Colonic mucosa (tissue), 4 donors: ENCODE data around the gene GBA2. TPM values are rescaled to one million over a fixed set of nuclear protein-coding genes. Genes with fewer than 3 reads are reported as not detected.
A peak's percentile ranks its signal among the peaks of the same experiment; 100 is the strongest.

Source experiments
- DNase-seq: peaks from one replicate; pipeline ENCODE4 v3.0.0-alpha.2; 2020
- H3K27ac ChIP-seq: fragments of 200-600 bp; one replicate; pipeline ENCODE4 v1.8.0; 2021
- H3K27me3 ChIP-seq: fragments of 200-600 bp; one replicate; pipeline ENCODE4 v1.8.0; 2021
- H3K36me3 ChIP-seq: fragments of 200-600 bp; one replicate; pipeline ENCODE4 v1.8.0; 2021
- H3K4me1 ChIP-seq: fragments of 200-600 bp; one replicate; pipeline ENCODE4 v1.8.0; 2021; ENCODE audit warnings: mild to moderate bottlenecking
- H3K4me3 ChIP-seq: fragments of 200-600 bp; one replicate; pipeline ENCODE4 v1.8.0; 2021
- H3K9ac ChIP-seq, 2 donors: one replicate each; pipeline ENCODE4 v1.7.0; 2013; ENCODE audit warnings: control low read depth in 2 of 2, low read depth in 2 of 2, low read length in 2 of 2
- H3K9me3 ChIP-seq: fragments of 200-600 bp; one replicate; pipeline ENCODE4 v1.8.0; 2021
- CTCF ChIP-seq: fragments of 200-600 bp; IDR thresholded peaks from one replicate; pipeline ENCODE4 v1.8.0; 2022; ENCODE audit warnings: antibody characterized with exemption, mild to moderate bottlenecking
- intact Hi-C: fragments of 100-400 bp; cut with DNase I; formaldehyde crosslinking; loops from one replicate; pipeline ENCODE4 v1.14.1; 2022
- total RNA-seq, 2 donors: library from RNA; stranded (reverse); fragmentation: NEBNext Ultra II Directional in 1 of 2; extraction: Animal tissue kit (Norgen Biotek cat#: 25700) in 1 of 2; gene quantifications; one replicate each; pipeline ENCODE4 v1.2.1, GENCODE V29; 2021
- donor health status: healthy.
- donor health status: DM: no; HTN: no; CAD: no.
- donor health status: DM: no; HTN: no; CAD: no.

GBA2 gene
- total RNA-seq, 2 donors from 2014 or later: 127 to 157 TPM

GRCh38 chr9:35771943-35772342, 22.9 kb upstream of the GBA2 start:
- Histone ChIP-seq H3K27me3 (no peaks in the 10 kb centered on the region), H3K9ac (peak overlapping the region in 1 of 2 donors; percentile 57), H3K36me3 (no peaks in the 10 kb centered on the region), H3K9me3 (no peaks in the 10 kb centered on the region), H3K4me3 (no peak overlapping the region), H3K4me1 (peaks cover 14% of the 10 kb centered on the region), H3K27ac (peak overlapping the region; percentile 77)
- TF ChIP-seq CTCF: no peak
- DNase-seq: peak; percentile 58
- intact Hi-C loops: no loop called here

- intact Hi-C loops: no loop called here
- H3K27me3 ChIP-seq: no peaks in the 10 kb centered on the region
- peak overlapping the region in 1 of 2 donors; percentile 57 for H3K9ac ChIP-seq
- H3K4me3 ChIP-seq: no peak overlapping the region
- peak overlapping the region; percentile 77 for H3K27ac ChIP-seq
- peak; percentile 71 for DNase-seq
- H3K36me3 ChIP-seq: no peaks in the 10 kb centered on the region
- TF ChIP-seq CTCF: no peak
- no peaks in the 10 kb centered on the region for H3K9me3 ChIP-seq
- peaks cover 14% of the 10 kb centered on the region for H3K4me1 ChIP-seq
Observed at GRCh38 chr9:35771534-35771933, 22.5 kb upstream of the GBA2 start.

GRCh38 chr9:35771075-35771433, 22.0 kb upstream of the GBA2 start:
- Histone ChIP-seq H3K27ac (peak overlapping the region; percentile 77), H3K9ac (peak overlapping the region in 1 of 2 donors; percentile 57), H3K4me3 (no peak overlapping the region), H3K36me3 (no peaks in the 10 kb centered on the region), H3K27me3 (no peaks in the 10 kb centered on the region), H3K4me1 (peaks cover 14% of the 10 kb centered on the region), H3K9me3 (no peaks in the 10 kb centered on the region)
- intact Hi-C loops: no loop called here
- no peak for TF ChIP-seq CTCF
- DNase-seq: peak; percentile 52

- no peak overlapping the region for H3K27ac ChIP-seq
- H3K27me3 ChIP-seq: no peaks in the 10 kb centered on the region
- no peak for TF ChIP-seq CTCF
- H3K9me3 ChIP-seq: no peaks in the 10 kb centered on the region
- no peak overlapping the region for H3K4me3 ChIP-seq
- no peak for DNase-seq
- H3K9ac ChIP-seq: no peak overlapping the region
- intact Hi-C loops: no loop called here
- peaks cover 14% of the 10 kb centered on the region for H3K4me1 ChIP-seq
- no peaks in the 10 kb centered on the region for H3K36me3 ChIP-seq
Observed at GRCh38 chr9:35769763-35770162, 20.7 kb upstream of the GBA2 start.

- H3K36me3 ChIP-seq: no peaks in the 10 kb centered on the region
- peaks cover 14% of the 10 kb centered on the region for H3K4me1 ChIP-seq
- no peak for DNase-seq
- H3K27me3 ChIP-seq: no peaks in the 10 kb centered on the region
- TF ChIP-seq CTCF: no peak
- no peak overlapping the region for H3K4me3 ChIP-seq
- H3K27ac ChIP-seq: no peak overlapping the region
- H3K9me3 ChIP-seq: no peaks in the 10 kb centered on the region
- intact Hi-C loops: no loop called here
- no peak overlapping the region for H3K9ac ChIP-seq
Observed at GRCh38 chr9:35767458-35767857, 18.4 kb upstream of the GBA2 start.

GRCh38 chr9:35766997-35767396, 18.0 kb upstream of the GBA2 start:
- Histone ChIP-seq H3K9me3 (no peaks in the 10 kb centered on the region), H3K4me3 (no peak overlapping the region), H3K9ac (no peak overlapping the region), H3K27me3 (no peaks in the 10 kb centered on the region), H3K27ac (no peak overlapping the region), H3K4me1 (peaks cover 14% of the 10 kb centered on the region), H3K36me3 (no peaks in the 10 kb centered on the region)
- intact Hi-C loops: no loop called here
- no peak for TF ChIP-seq CTCF
- DNase-seq: no peak
